Osteoblast (primary cell): Measurements from ENCODE around the gene MTCH1. TPM values are rescaled to one million over a fixed set of nuclear protein-coding genes. Genes with fewer than 3 reads are reported as not detected.
A peak's percentile ranks its signal among the peaks of the same experiment; 100 is the strongest.

Experiments used
- DNase-seq: peaks from one replicate; pipeline ENCODE4 v3.0.0; 2011; ENCODE audit warnings: low spot score, mixed read lengths; ENCODE audit not compliant: insufficient read length; ENCODE audit errors: missing footprints
- H2AFZ ChIP-seq: 2 replicates; pipeline ENCODE4 v1.6.0; 2011; ENCODE audit warnings: mild to moderate bottlenecking, low read length
- H3K27ac ChIP-seq: 2 replicates; pipeline ENCODE4 v1.5.1; 2011; ENCODE audit warnings: mild to moderate bottlenecking, low read depth, low read length, moderate library complexity
- H3K27me3 ChIP-seq: 2 replicates; pipeline ENCODE4 v1.6.0; 2012; ENCODE audit warnings: mild to moderate bottlenecking, control low read depth, inconsistent platforms, low read length, moderate library complexity; ENCODE audit not compliant: insufficient read depth
- H3K36me3 ChIP-seq: 2 replicates; pipeline ENCODE4 v1.5.1; 2011; ENCODE audit warnings: mild to moderate bottlenecking, low read length, control low read depth, moderate library complexity; ENCODE audit not compliant: insufficient read depth
- H3K4me1 ChIP-seq: 2 replicates; pipeline ENCODE4 v1.5.1; 2011; ENCODE audit warnings: mild to moderate bottlenecking, low read length, control low read depth, moderate library complexity; ENCODE audit not compliant: insufficient read depth
- H3K4me2 ChIP-seq: 2 replicates; pipeline ENCODE4 v1.6.0; 2011; ENCODE audit warnings: mild to moderate bottlenecking, low read length; ENCODE audit not compliant: insufficient read depth
- H3K4me3 ChIP-seq: fragments of 200-600 bp; sonication (generic); 3 replicates; pipeline ENCODE4 v1.5.1; 2012; ENCODE audit warnings: mild to moderate bottlenecking, low read length, inconsistent platforms; ENCODE audit not compliant: insufficient read depth
- H3K79me2 ChIP-seq: 2 replicates; pipeline ENCODE4 v1.6.0; 2012; ENCODE audit warnings: mild to moderate bottlenecking, low read length, control low read depth, inconsistent platforms; ENCODE audit not compliant: insufficient read depth
- H3K9me3 ChIP-seq: 2 replicates; pipeline ENCODE4 v1.5.1; 2011; ENCODE audit warnings: low read depth, low read length, control low read depth
- H4K20me1 ChIP-seq: 2 replicates; pipeline ENCODE4 v1.6.0; 2012; ENCODE audit warnings: mild to moderate bottlenecking, low read length, control low read depth; ENCODE audit not compliant: insufficient read depth
- CTCF ChIP-seq: IDR thresholded peaks from 2 replicates; pipeline ENCODE4 v1.5.1; 2011; ENCODE audit warnings: mild to moderate bottlenecking, low read depth, low read length, moderate library complexity; ENCODE audit errors: extremely low read depth
- total RNA-seq: library from RNA; depleted of rRNA; stranded (reverse); fragments of >200 nt; gene quantifications from 2 replicates; pipeline ENCODE4 v1.2.3, GENCODE V29; 2012

The MTCH1 gene
- total RNA-seq, 1 donor = 185 TPM

GRCh38 chr6:36973647-36974046 is 12.3 kb downstream of the MTCH1 start:
- Histone ChIP-seq H4K20me1 (peaks cover 31% of the 10 kb centered on the region), H3K27me3 (no peaks in the 10 kb centered on the region)
- no peak for DNase-seq

GRCh38 chr6:36973190-36973589 is 12.8 kb downstream of the MTCH1 start:
- peak; percentile 55 for DNase-seq
- H3K4me3 ChIP-seq = no peak overlapping the region
- H4K20me1 ChIP-seq = peaks cover 27% of the 10 kb centered on the region
- peaks cover 28% of the 10 kb centered on the region for H3K79me2 ChIP-seq
- TF ChIP-seq CTCF = no peak
- no peaks in the 10 kb centered on the region for H3K9me3 ChIP-seq
- no peak overlapping the region for H3K4me2 ChIP-seq
- H3K36me3 ChIP-seq = peaks cover 98% of the 10 kb centered on the region
- H2AFZ ChIP-seq = no peak overlapping the region
- no peaks in the 10 kb centered on the region for H3K27me3 ChIP-seq
- H3K4me1 ChIP-seq = no peaks in the 10 kb centered on the region
- no peak overlapping the region for H3K27ac ChIP-seq

More at GRCh38 chr6:36973647-36974046, 12.3 kb downstream of the MTCH1 start:
- Histone ChIP-seq H3K4me3 (no peak overlapping the region), H3K36me3 (peaks cover 98% of the 10 kb centered on the region), H3K9me3 (no peaks in the 10 kb centered on the region), H2AFZ (no peak overlapping the region), H3K27ac (no peak overlapping the region), H3K4me1 (no peaks in the 10 kb centered on the region), H3K79me2 (peaks cover 32% of the 10 kb centered on the region), H3K4me2 (no peak overlapping the region)
- TF ChIP-seq CTCF = no peak

GRCh38 chr6:36971921-36972673 is 13.9 kb downstream of the MTCH1 start:
- Histone ChIP-seq H3K36me3 (peaks cover 99% of the 10 kb centered on the region), H3K4me1 (no peaks in the 10 kb centered on the region), H3K79me2 (peaks cover 17% of the 10 kb centered on the region), H4K20me1 (peaks cover 25% of the 10 kb centered on the region), H3K27me3 (no peaks in the 10 kb centered on the region), H2AFZ (no peak overlapping the region), H3K4me2 (no peak overlapping the region), H3K4me3 (no peak overlapping the region), H3K27ac (no peak overlapping the region), H3K9me3 (no peaks in the 10 kb centered on the region)
- TF ChIP-seq CTCF = no peak
- peak; percentile 74 for DNase-seq

GRCh38 chr6:36970892-36971842 is 14.8 kb downstream of the MTCH1 start:
- Histone ChIP-seq H3K9me3 (no peaks in the 10 kb centered on the region), H3K79me2 (peaks cover 9% of the 10 kb centered on the region), H3K27ac (no peak overlapping the region), H3K27me3 (no peaks in the 10 kb centered on the region), H3K4me1 (no peaks in the 10 kb centered on the region), H4K20me1 (peaks cover 20% of the 10 kb centered on the region), H3K36me3 (peaks cover 96% of the 10 kb centered on the region), H3K4me2 (no peak overlapping the region), H2AFZ (no peak overlapping the region), H3K4me3 (no peak overlapping the region)
- DNase-seq = peak; percentile 51
- TF ChIP-seq CTCF = no peak
